Measurements from ENCODE around the gene NPRL2. TPM values are rescaled to one million over a fixed set of nuclear protein-coding genes. Genes with fewer than 3 reads are reported as not detected.

The NPRL2 gene
- total and polyA plus RNA-seq, 2 of the 13 experiments (the other 11 are each of a cell fraction or from before 2014, with no cell fraction given), result 30.6 to 51.4 TPM

DNA sequence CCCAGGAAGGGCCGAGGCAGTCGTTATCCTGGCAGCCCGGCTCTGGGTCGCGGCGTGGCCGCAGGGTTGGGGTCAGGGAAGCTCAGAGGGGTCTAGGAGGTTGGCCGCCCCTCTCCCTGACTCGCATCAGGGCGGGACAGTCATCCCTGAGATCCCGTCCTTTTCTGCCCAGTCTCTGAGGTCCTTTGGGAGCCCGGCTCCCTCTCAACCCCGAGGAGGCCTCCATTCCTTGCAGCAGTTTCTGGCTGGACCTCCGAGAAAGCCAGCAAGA lies 28.5 kb downstream of the NPRL2 start (continued):
- TF ChIP-seq, protein P1, sequence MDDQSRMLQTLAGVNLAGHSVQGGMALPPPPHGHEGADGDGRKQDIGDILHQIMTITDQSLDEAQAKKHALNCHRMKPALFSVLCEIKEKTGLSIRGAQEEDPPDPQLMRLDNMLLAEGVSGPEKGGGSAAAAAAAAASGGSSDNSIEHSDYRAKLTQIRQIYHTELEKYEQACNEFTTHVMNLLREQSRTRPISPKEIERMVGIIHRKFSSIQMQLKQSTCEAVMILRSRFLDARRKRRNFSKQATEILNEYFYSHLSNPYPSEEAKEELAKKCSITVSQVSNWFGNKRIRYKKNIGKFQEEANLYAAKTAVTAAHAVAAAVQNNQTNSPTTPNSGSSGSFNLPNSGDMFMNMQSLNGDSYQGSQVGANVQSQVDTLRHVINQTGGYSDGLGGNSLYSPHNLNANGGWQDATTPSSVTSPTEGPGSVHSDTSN (CRISPR knock-in tag; IDR thresholded peaks at IDR 0.05; ENCODE audit: borderline replicate concordance), result no peak
- TF ChIP-seq TRIM24 (CRISPR knock-in tag; IDR thresholded peaks at IDR 0.05) (no peak), RXRB (CRISPR knock-in tag; IDR thresholded peaks at IDR 0.05; ENCODE audit: borderline replicate concordance) (no peak), SOX13 (IDR thresholded peaks at IDR 0.05) (no peak), SOX13 (CRISPR knock-in tag; conservative IDR thresholded peaks at IDR 0.05 in 1 of 2, IDR thresholded peaks at IDR 0.05 in 1 of 2) (no peak), ZNF790 (CRISPR knock-in tag; IDR thresholded peaks at IDR 0.05; ENCODE audit: borderline replicate concordance) (no peak), HOXA7 (CRISPR knock-in tag; IDR thresholded peaks at IDR 0.05) (no peak), CC2D1A (CRISPR knock-in tag; IDR thresholded peaks at IDR 0.05) (no peak), AGO2 (optimal IDR thresholded peaks at IDR 0.05; ENCODE audit: low read depth, low read length) (no peak), MAFG (CRISPR knock-in tag; IDR thresholded peaks at IDR 0.05) (no peak), TGIF2 (CRISPR knock-in tag; IDR thresholded peaks at IDR 0.05) (no peak), ZNF772 (CRISPR knock-in tag; IDR thresholded peaks at IDR 0.05) (0 out of 2 replicates have a peak, but pooled peaks have one; percentile 31), ZNF431 (CRISPR knock-in tag; IDR thresholded peaks at IDR 0.05; ENCODE audit: borderline replicate concordance, low read depth) (no peak), KLF11 (CRISPR knock-in tag; IDR thresholded peaks at IDR 0.05) (no peak), TMF1 (CRISPR knock-in tag; IDR thresholded peaks at IDR 0.05; ENCODE audit: low read depth) (no peak), IRF2 (CRISPR knock-in tag; IDR thresholded peaks at IDR 0.05) (no peak), MAFF (IDR thresholded peaks at IDR 0.05; ENCODE audit: low read depth, low read length) (no peak), ZNF616 (CRISPR knock-in tag; IDR thresholded peaks at IDR 0.05; ENCODE audit: low read depth) (no peak), NR2F6 (IDR thresholded peaks at IDR 0.05) (no peak), NR2F6 (CRISPR knock-in tag; IDR thresholded peaks at IDR 0.05) (no peak), SYNCRIP (IDR thresholded peaks at IDR 0.05; ENCODE audit: insufficient read depth, low read depth, low read length) (no peak), ZNF496 (CRISPR knock-in tag; IDR thresholded peaks at IDR 0.05; ENCODE audit: insufficient replicate concordance) (no peak)
- TF ChIP-seq, protein P2, sequence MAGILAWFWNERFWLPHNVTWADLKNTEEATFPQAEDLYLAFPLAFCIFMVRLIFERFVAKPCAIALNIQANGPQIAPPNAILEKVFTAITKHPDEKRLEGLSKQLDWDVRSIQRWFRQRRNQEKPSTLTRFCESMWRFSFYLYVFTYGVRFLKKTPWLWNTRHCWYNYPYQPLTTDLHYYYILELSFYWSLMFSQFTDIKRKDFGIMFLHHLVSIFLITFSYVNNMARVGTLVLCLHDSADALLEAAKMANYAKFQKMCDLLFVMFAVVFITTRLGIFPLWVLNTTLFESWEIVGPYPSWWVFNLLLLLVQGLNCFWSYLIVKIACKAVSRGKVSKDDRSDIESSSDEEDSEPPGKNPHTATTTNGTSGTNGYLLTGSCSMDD (CRISPR knock-in tag; IDR thresholded peaks at IDR 0.05), result no peak
- TF ChIP-seq, protein P3, sequence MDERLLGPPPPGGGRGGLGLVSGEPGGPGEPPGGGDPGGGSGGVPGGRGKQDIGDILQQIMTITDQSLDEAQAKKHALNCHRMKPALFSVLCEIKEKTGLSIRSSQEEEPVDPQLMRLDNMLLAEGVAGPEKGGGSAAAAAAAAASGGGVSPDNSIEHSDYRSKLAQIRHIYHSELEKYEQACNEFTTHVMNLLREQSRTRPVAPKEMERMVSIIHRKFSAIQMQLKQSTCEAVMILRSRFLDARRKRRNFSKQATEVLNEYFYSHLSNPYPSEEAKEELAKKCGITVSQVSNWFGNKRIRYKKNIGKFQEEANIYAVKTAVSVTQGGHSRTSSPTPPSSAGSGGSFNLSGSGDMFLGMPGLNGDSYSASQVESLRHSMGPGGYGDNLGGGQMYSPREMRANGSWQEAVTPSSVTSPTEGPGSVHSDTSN (CRISPR knock-in tag; IDR thresholded peaks at IDR 0.05), result no peak
- TF ChIP-seq, protein P4, sequence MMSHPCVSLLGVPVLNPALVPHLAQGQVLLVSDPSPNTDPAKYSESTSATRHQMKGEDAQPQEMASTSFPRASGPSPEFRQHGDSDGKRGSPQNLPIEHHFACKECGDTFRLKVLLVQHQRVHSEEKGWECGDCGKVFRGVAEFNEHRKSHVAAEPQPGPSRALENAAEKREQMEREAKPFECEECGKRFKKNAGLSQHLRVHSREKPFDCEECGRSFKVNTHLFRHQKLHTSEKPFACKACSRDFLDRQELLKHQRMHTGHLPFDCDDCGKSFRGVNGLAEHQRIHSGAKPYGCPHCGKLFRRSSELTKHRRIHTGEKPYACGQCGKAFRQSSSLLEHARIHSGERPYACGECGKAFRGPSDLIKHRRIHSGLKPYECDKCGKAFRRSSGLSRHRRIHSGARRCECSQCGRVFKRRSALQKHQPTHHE (CRISPR knock-in tag; IDR thresholded peaks at IDR 0.05; ENCODE audit: borderline replicate concordance), result no peak

Data from HepG2 (cell line).